AG10803 (cell line): ENCODE data around the gene KIAA0586.
"Not testable (repeated sequence)": the region's sequence is repeated elsewhere in the genome, so short reads cannot be mapped to it uniquely, and the experiment has no call there.

ENCODE experiments used
- DNase-seq: peaks from one replicate; pipeline ENCODE4 v3.0.0; 2010; ENCODE audit warnings: low read depth
- H3K4me3 ChIP-seq: 2 replicates; pipeline ENCODE4 v1.5.1; 2011; ENCODE audit warnings: mild to moderate bottlenecking, low read length, control low read depth
- CTCF ChIP-seq: conservative IDR thresholded peaks from 2 replicates; pipeline ENCODE4 v1.5.1; 2011; ENCODE audit warnings: mild to moderate bottlenecking, low read length, control low read depth, inconsistent platforms

Gene KIAA0586

GRCh38 chr14:58464652-58465051 lies 37.1 kb downstream of the KIAA0586 start:
- no peak for DNase-seq
- no peak for TF ChIP-seq CTCF
- H3K4me3 ChIP-seq = no peak overlapping the region

GRCh38 chr14:58465421-58465820 lies 37.9 kb downstream of the KIAA0586 start:
- TF ChIP-seq CTCF = no peak
- no peak overlapping the region for H3K4me3 ChIP-seq
- DNase-seq = peak; percentile 2

GRCh38 chr14:58466459-58466858 lies 38.9 kb downstream of the KIAA0586 start:
- H3K4me3 ChIP-seq = no peak overlapping the region
- no peak for TF ChIP-seq CTCF
- DNase-seq = no peak

- no peak for DNase-seq
- no peak overlapping the region for H3K4me3 ChIP-seq
- TF ChIP-seq CTCF = no peak
These were observed 40.1 kb downstream of the KIAA0586 start for GRCh38 chr14:58467575-58467974.

- no peak for TF ChIP-seq CTCF
These were observed 41.8 kb downstream of the KIAA0586 start for GRCh38 chr14:58469309-58469708.

GRCh38 chr14:58476320-58476719 lies 48.8 kb downstream of the KIAA0586 start:
- no peak for DNase-seq
- TF ChIP-seq CTCF = no peak
- H3K4me3 ChIP-seq = no peak overlapping the region

More at GRCh38 chr14:58469309-58469708, 41.8 kb downstream of the KIAA0586 start:
- no peak for DNase-seq
- no peak overlapping the region for H3K4me3 ChIP-seq

- no peak for TF ChIP-seq CTCF
- no peak for DNase-seq
- no peak overlapping the region for H3K4me3 ChIP-seq
These were observed 50.1 kb downstream of the KIAA0586 start for GRCh38 chr14:58477653-58478052.

GRCh38 chr14:58478329-58478728 lies 50.8 kb downstream of the KIAA0586 start:
- not testable (repeated sequence) for H3K4me3 ChIP-seq, DNase-seq
